Measurements from ENCODE around the gene VTI1A.

DNA sequence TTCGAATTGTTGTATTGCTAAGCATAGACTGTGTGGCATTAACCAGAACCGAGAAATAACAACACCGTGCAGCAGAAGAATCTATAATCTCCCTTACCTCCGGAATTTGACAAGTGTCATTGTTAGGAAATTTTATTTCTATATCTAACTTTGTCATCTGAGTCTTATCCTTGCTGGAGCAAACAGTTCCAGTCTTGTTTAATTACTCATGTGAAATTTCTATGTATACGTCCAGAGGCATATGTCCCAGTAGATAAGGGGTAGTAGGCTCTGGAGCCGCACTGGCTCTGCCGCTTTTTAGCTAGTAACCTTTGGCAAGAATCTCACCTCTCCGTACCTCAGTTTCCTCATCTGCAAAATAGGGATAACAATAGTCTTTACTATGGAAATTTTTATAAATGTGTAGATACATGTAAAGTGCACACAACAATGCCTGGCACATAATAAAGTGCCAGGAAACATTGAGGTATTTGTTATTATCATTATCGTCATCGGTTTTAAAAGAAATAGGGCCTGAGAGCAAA is 228.6 kb downstream of the VTI1A start:
- no peak for TF ChIP-seq EZH2phosphoT487 (IDR thresholded peaks at IDR 0.05; ENCODE audit: low read length)
- TF ChIP-seq, protein P1, sequence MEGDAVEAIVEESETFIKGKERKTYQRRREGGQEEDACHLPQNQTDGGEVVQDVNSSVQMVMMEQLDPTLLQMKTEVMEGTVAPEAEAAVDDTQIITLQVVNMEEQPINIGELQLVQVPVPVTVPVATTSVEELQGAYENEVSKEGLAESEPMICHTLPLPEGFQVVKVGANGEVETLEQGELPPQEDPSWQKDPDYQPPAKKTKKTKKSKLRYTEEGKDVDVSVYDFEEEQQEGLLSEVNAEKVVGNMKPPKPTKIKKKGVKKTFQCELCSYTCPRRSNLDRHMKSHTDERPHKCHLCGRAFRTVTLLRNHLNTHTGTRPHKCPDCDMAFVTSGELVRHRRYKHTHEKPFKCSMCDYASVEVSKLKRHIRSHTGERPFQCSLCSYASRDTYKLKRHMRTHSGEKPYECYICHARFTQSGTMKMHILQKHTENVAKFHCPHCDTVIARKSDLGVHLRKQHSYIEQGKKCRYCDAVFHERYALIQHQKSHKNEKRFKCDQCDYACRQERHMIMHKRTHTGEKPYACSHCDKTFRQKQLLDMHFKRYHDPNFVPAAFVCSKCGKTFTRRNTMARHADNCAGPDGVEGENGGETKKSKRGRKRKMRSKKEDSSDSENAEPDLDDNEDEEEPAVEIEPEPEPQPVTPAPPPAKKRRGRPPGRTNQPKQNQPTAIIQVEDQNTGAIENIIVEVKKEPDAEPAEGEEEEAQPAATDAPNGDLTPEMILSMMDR (IDR thresholded peaks at IDR 0.05; ENCODE audit: low read length), result no peak
